NCI-H345 (cell line): ENCODE measurements around the gene SPATC1L.

ENCODE experiments used
- DNase-seq: peaks from one replicate; lab custom pipeline; 2025; lab: John Stamatoyannopoulos, UW

The SPATC1L gene

DNA sequence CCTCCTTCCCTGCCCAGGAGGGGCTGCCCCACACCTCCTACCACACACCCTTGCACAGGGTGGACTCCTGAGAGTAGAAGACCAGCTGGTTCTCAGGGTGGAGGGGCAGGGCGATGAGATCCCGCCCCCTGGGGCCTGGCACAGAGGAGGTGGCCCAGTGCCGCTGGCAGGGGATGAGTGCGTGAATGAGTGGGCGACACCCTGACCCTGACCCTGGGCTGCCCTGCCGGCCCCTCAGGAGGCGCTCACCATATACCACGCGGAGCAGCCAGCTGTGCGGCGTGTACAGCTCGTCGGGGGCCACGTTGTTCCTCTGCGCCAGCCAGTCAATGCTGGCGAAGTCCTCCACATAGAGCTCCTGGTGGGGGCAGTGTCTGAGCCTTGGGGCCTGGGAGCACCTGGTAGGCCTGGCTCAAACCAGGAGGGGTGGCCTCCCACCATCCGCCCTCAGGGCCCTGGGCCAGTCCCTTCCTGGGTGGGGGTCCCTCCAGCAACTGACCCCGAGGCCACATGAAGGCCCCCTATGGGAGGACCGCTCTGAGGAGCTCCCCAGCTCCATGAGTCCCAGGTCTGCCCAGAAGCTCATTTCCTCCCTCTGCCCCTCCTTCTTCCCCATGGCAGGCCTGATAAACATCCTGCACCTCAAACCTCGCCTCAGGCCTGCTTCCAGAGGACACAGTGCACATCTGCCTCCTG is 31.3 kb upstream of the SPATC1L start:
- DNase-seq = no peak

GRCh38 chr21:46214478-46215340 is 30.4 kb upstream of the SPATC1L start:
- DNase-seq = no peak

DNA sequence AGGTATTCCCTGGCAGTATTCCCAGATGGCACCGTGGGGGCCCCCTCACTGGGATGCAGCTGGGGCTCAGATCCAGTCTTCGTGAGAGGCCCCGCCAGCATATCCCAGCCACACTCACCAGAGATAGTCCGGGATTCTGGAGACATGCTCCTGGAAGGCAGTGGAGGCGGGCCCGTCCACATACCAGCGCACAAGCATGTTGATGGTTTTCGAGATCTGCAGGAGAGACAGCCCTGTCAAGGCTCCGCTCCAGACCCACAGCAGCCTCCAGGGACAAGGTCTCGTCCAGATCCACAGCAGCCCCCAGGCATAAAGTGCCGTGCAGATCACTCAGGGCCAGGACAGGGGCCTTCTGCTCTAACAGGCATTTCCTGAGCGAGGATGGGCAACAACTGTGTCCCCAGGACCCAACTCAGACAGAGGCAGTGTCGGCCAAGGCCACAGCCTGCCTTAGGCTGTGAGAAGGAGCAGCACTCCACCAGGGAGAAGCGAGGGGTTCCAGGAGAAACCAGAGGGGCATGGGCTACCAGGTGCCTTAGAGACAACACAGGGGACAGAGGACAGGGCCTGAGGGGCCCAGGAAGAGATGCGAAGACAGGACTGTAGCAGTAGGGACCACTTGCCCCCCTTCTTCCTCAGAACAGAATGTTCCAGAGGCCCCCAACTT is 29.5 kb upstream of the SPATC1L start:
- DNase-seq = no peak

DNA sequence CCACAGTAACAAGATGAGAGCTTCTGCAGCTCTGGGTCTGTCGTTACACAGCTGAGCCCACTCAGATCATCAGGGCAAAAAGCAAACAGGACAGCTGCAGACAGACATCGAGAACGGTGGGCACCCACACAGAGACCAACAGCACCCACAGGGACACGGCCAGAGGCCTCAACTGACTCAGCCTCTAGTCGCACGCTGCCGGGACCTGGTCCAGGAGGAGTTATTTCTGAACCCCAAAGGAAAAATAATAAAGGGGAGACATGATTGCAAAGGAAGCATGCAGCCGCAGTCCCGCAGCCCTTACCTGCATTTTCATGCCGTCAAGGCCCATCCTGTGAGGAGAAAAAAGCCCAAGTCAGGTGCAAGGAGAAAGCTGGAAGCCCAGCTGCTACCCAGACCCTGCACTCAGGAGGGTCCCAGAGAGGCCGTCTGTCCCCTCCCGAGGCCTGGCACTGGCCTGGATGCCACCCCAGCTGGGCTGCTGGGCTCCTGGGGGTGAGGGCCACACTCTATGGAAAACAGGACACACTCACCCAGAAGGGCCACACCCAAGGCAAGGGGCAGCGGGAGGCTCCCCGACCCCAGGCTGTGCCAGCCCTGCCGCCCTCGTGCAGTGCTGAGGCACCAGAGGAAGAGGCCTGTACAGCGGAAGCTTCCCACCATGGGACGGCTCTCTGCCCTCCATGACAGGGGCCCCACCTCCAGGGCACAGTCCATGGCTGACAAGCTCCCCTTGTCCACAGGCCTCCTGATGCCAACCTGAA is 28.6 kb upstream of the SPATC1L start:
- no peak for DNase-seq

DNA sequence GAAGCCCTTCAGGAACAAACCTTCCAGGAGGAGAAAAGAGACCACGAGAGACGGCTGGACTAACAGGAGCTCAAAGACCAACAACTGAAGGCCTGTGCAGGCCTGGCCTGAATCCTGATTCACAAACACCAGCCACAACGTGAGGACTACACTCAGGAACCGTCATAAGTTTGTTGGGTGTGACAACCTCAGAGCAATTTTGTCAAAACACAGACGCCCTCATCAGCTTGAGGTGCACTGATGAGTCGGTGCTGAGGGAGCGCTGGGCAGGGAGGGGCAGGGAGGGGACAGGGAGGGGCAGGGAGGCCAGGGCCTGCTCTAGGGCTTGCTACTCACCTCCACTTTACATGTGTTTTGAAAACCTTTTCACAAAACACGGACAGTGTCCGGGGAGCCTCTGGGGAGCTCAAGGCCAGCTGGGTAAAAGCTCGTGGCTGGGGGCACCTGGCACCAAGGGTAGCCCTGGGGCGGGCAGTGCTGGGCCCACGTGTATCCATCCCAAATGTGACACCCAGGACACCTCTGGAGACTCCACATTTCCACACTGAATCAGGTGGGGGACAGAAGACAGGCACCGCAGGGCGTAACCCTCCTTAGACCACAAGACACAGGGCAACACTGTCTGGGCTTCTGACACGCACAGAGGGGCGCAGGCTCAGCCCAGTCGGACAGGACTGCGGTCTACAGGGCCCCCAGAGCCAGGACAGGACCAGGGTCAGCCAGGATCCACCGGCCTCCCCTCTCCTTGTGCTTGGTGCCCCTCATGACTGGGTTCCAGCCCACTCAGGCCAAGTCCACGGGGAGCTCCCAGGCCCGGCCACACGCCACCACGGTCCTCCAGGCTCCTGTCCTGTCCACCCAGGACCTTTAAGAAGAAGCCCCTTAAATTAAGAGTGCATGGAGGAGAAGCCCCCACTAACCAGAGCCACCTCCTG is 27.8 kb upstream of the SPATC1L start:
- no peak for DNase-seq

DNA sequence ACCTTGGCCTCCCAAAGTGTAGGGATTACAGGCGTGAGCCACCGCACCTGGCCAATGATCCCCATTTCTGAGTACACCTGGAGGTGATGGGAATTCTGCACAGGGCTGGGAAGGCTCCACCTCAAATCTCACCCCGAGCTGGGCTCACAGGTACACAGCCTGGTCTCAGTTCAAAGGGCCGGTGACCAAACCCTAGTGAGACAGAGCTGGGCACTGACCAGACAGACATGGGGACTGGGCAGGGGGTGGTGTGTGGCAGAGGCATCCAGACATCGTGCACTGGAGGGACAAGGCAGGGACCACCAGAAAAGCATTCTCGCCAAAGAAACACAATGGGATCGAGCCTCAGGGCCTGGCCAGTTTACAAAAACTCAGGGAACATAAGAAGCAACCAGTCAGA is 27.1 kb upstream of the SPATC1L start:
- DNase-seq = no peak

DNA sequence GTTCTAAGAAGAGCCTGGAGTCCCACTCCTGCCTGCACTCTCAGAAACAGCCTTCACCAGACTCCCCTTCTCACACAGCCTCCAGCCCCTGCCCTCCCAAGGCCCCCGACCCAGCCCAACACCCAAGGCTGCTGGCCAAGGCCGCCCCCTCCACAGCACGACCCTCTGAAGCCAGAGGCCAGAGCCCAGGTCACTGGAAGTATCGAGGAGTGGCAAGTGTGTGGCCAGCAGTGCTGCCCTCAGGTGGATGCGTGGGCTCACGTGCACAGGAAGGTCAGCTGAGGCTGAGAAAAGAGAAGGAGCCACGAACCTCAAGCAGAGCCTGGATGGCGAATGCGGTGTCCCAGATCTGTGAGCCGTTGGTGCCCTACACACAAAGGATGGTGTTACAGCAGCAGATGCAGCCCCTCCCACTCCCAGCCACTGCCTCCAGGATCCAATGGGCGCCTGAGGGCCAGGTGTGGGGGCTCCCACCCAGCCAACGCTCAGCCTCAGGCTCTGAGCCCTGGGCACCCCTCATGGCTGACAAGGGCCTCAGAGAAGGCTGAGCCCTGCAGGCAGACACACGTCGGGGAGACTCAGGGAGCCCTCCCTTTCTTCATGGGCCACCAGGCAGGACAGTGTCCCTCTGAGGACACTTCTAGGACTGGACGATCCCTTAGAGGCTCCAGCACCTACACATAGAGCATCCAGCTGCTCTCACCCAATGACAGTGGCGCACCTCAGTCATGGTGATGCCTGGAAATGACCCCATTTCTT is 26.3 kb upstream of the SPATC1L start:
- no peak for DNase-seq

- no peak for DNase-seq
Observed at GRCh38 chr21:46208761-46209721, 24.8 kb upstream of the SPATC1L start.

- DNase-seq = no peak
Observed at GRCh38 chr21:46207920-46208591, 23.8 kb upstream of the SPATC1L start.

DNA sequence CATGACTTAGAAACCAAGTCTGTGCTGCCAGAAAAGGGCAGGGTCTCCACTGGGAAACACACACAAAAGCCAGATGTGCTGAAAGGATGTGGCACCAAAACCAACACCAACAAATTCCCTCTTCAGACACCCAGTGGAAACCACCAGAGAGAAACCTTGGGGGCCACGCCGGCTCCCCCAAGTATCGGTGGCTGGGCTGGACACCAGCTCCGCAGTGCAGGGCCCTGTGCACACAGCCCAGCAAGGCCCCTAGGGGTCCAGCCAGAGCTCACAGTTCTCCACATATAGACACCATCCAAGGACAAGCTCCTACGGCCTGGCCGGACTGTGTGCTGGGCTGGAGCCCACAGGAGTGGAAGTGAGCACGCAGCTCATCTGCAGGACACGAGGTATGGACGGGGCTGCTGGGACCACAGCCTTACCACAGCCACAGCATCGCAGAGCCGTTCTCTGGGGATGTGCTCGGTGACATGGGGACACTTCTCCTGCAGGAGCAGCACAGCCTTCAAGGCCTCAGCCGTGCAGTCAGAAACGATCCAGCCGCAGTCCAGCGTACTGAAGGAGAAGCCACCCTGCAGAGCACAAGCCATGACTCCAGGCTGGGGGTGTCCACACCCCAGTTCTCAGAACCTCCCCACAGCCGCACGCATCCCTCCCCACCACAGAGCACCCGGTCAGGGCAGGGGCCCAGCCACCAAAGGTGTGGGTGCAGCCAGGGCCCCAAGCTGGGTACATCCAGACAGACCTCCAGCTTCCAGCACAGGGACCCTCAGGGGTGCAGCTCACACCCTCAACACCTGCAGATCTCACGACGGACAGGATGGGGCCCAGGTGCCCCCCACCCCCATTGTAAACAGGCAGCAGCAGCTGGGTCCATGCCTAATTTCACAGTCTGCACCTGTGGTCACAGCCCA is 23.0 kb upstream of the SPATC1L start:
- DNase-seq = no peak

GRCh38 chr21:46206163-46207005 is 22.1 kb upstream of the SPATC1L start:
- DNase-seq = no peak

DNA sequence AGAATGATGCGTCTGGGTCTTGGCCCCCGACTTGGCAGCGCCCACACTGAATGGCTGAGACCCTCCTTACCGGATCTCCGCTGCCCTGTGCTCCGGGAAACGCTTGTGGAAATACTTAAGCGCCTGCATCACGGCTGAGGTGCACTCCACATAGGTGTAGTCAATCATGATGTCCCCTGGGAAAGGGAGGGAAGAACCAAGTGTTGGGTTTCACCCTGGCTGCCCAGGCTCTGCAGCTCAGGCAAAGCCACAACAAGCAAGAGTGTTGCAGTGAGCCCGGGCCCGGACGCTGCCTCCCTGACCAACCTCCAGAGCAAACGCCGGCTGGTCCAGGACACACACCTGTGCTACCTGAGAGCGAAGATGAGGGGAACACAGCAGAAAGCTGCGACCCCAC is 21.5 kb upstream of the SPATC1L start:
- no peak for DNase-seq

DNA sequence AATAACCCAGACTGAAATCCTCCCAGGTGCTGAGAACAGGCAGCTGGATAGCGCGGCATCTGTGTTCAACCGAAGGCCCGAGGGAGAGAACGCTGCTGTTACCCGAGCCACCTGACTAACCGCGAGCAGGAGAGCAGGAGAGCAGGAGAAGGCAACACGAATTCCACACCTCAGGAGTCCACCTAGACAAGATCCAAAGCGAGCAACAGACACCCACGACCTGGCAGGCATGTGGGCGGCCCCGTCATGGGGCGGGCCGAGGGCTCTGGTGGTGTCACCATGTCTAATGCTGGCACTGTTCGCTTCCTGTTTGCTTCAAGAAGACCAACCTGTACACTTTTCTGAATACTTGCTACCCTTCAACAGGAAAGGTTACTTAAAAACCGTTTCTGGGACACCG is 20.9 kb upstream of the SPATC1L start:
- no peak for DNase-seq

DNA sequence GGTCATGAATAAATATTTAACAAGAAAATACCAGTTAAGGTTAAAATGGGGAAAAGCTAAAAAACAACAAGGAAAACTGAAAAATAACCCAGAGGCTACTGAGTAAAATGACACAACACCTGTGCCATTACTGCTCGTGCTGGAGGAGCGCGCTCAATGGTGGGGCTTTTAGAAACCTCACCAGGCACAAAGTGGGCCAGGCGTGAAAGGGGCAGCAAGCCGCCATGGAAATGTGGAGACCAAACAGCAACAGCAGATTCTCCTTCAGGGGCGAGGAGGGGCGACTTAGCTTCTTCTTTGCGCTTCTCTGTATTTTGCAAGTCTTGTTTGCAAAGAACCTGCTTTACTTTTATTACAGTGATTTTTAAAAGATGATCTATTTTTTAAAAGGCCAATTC is 18.9 kb upstream of the SPATC1L start:
- no peak for DNase-seq

DNA sequence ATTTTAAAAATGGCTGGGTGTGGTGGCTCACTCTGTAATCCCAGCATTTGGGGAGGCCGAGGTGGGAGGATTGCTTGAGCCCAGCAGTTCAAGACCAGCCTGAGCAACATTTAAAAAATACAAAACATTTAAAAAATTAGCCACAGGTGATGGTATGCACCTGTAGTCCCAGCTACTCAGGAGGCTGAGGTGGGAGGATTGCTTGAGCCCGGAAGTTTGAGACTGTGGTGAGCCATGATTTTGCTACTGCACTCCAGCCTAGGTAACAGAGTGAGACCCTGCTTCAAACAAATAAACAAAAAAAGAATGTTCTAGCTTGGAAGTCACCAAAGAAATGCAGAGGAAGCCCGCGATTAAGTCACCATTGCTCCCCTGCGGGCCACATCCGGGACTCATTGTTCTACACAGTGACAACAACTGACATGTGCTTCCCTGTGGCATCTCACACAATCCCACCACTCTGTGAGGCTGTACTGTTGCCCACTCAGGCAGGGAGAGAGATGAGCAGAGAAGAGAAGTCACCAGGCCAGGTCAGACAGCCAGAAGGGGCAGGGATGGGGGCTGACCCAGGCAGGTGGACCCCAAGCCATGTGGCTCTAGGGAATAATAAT is 18.4 kb upstream of the SPATC1L start:
- no peak for DNase-seq
